Right ventricle myocardium inferior (tissue), 1 donor: ENCODE measurements around the gene KCNT2. TPM values are rescaled to one million over a fixed set of nuclear protein-coding genes. Genes with fewer than 3 reads are reported as not detected.
A peak's percentile ranks its signal among the peaks of the same experiment; 100 is the strongest.
"Not testable (repeated sequence)": the region's sequence is repeated elsewhere in the genome, so short reads cannot be mapped to it uniquely, and the experiment has no call there.

Experiments used
- ATAC-seq: fragments of 200-7000 bp; cut with Tn5 transposase; one replicate; pipeline ENCODE4 v1.9.1; 2020; ENCODE audit warnings: mild to moderate bottlenecking, moderate library complexity
- DNase-seq: peaks from one replicate; pipeline ENCODE4 v3.0.0; 2021; ENCODE audit errors: missing footprints
- intact Hi-C: fragments of 100-400 bp; cut with DNase I; formaldehyde crosslinking; loops from one replicate; pipeline ENCODE4 v1.11.0; 2022
- total RNA-seq: library from RNA; stranded (reverse); fragmentation: NEBNext Ultra II Directional; extraction: Animal tissue kit (Norgen Biotek cat#: 25700); gene quantifications from one replicate; pipeline ENCODE4 v1.2.1, GENCODE V29; 2021
- donor health status: DM: no; HTN: yes; CAD: no; lungs with severe emphysema.

KCNT2 gene
- total RNA-seq, 1 donor from 2014 or later: 0.81 TPM

GRCh38 chr1:196531737-196532524 is 76.3 kb downstream of the KCNT2 start:
- DNase-seq: no peak
- intact Hi-C loops: no loop called here
- ATAC-seq: peak; percentile 52

DNA sequence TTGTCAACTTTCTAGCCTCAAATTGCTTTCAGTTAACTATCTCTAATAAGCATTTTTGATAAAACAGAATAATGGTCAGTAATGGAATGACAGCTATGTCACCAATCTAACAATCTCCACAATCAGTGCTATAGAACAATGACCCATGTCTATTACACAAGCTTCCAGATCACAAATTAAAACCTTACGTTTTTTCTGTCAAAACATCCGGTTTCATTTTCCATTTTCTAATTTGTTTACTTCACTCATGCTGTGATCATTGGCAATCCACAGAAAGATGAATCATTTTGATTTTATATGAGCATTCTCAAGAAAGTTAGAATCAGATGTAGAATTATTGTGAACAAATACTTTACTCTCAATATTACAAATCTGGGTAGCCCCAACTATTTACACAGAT is 80.3 kb downstream of the KCNT2 start:
- DNase-seq: no peak
- ATAC-seq: no peak
- intact Hi-C loops: no loop called here

GRCh38 chr1:196522574-196523345 is 85.5 kb downstream of the KCNT2 start:
- not testable (repeated sequence) for ATAC-seq

GRCh38 chr1:196517193-196517592 is 91.0 kb downstream of the KCNT2 start:
- ATAC-seq (no peak), DNase-seq (no peak)
- intact Hi-C loops: no loop called here

More at GRCh38 chr1:196522574-196523345, 85.5 kb downstream of the KCNT2 start:
- DNase-seq, intact Hi-C loops: not testable (repeated sequence)

DNA sequence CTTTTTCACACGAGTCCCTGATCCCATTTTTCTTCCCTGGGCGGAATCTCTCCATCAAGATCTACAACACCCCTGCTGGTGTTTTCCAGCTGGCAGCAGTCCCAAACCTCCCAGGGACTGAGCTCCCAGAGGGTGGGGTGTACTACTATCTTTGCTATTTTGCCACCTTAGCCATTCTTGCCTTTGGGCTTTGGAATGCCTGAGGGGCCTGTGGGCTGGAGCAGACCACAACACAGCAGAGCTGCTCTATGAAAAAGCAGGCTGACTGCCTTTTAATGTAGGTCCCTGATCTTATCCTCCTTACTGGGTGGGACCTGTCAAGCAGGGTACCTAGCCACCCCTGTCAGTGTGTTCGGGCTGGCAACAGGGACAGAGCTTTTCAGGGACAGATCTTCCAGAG is 91.9 kb downstream of the KCNT2 start:
- no peak for ATAC-seq
- intact Hi-C loops: no loop called here
- DNase-seq: peak; percentile 37

GRCh38 chr1:196515904-196516303 is 92.3 kb downstream of the KCNT2 start:
- ATAC-seq (no peak), DNase-seq (no peak)
- intact Hi-C loops: no loop called here

DNA sequence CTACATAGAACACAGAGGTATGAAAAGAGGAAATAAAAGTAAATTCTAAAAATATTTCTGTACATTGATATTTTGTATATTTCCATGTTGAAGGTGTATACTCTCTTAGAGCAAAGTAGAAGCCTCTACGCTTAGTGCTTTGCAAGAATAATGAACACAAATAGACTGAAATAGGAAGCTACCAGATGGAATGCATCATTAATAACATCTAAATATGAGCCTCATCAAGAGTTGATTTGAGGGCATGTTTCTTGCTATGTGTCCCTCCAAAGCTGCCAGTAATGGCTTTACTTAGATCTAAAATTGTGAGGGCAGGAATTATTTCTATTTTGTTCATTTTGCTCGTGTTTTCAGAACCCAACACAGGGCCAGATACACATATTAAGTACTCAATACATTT is 94.4 kb downstream of the KCNT2 start:
- ATAC-seq (no peak), DNase-seq (no peak)
- intact Hi-C loops: no loop called here

- intact Hi-C loops: no loop called here
- no peak for DNase-seq
- no peak for ATAC-seq
Measured at GRCh38 chr1:196510451-196510850, 97.8 kb downstream of the KCNT2 start.

DNA sequence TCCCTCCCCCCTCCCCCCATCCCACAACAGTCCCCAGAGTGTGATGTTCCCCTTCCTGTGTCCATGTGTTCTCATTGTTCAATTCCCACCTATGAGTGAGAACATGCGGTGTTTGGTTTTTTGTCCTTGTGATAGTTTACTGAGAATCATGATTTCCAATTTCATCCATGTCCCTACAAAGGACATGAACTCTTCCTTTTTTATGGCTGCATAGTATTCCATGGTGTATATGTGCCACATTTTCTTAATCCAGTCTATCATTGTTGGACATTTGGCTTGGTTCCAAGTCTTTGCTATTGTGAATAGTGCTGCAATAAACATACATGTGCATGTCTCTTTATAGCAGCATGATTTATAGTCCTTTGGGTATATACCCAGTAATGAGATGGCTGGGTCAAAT is 104.0 kb downstream of the KCNT2 start:
- intact Hi-C loops, ATAC-seq, DNase-seq: not testable (repeated sequence)

DNA sequence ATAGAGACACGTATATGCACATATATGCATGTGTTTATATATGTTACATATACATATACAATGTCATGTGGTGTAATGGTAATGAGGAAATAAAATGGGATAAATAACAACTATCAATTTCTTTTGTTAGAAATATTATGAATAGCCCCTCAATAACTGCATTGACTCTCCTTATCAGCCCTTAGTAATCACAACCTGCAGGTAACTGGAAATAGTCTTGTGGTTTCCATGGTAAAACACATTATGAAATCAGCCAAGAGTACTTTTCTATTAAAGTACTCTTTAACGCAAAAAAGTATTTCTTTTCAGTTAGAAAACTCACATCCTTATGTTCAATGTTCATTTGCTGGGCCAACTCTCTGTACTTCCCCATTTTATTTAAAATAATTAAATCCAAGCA is 105.8 kb downstream of the KCNT2 start:
- intact Hi-C loops: no loop called here
- DNase-seq: no peak
- ATAC-seq: no peak

- intact Hi-C loops: no loop called here
- DNase-seq (no peak), ATAC-seq (no peak)
Measured at GRCh38 chr1:196501760-196502428, 106.3 kb downstream of the KCNT2 start.

- intact Hi-C loops: no loop called here
- no peak for DNase-seq
- no peak for ATAC-seq
Measured at GRCh38 chr1:196497817-196498216, 110.4 kb downstream of the KCNT2 start.

DNA sequence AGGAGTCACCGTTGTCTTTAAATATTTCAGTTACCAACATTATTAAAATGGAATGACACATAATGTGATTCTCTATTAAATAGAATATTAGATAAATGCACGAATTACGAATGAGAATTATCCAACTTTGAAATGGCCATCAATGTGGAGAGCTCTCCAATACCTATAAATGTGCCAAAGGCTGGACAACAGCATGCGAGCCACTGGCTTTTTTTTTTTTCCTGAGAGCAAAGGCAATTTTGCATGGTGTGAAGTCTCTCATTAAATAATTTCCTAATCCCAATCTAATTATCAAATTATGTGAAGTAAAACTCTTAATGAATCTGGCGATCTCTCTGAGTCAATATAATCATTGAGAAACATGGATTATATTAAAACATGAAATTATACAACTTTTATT is 113.5 kb downstream of the KCNT2 start:
- DNase-seq: no peak
- intact Hi-C loops: no loop called here
- ATAC-seq: no peak

- no peak for ATAC-seq
- intact Hi-C loops: no loop called here
- DNase-seq: no peak
Measured at GRCh38 chr1:196493881-196494280, 114.4 kb downstream of the KCNT2 start.

DNA sequence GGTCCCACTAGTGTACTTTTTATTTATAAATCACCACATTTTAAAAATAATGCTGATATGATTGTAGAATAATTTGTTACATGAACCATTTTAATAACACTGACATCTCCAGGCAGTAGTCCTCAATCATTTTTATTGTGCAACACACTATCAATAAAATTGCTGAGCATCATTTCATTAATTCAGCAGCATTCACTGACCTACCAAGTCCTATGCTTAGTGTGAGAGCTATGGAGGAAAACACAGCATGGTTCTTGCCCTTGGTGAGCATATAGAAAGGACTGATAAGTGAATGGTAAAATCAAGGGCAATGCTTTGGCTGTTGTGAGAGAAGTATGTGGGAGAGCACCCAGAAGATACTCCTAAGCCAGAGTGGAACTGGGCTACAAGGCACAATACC is 119.7 kb downstream of the KCNT2 start:
- ATAC-seq: no peak
- DNase-seq: no peak
- intact Hi-C loops: no loop called here

DNA sequence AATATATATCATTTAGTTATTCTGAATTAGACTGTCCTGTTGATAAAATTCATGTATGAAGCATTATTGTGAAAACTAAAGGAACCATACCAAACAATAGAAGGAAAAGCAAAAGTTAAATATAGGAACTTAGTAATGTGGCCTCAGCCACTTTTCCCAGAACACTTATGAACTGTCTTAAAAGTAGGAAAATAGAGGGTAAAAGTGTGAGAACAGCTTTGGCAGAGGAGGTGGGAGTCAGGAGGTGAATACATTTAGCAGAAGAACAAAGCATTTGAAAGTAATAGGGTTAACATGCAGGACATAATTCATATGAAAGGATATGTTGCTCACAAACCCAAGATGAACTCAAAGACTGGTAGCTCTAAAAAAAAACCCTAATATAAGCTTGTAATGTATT is 121.9 kb downstream of the KCNT2 start:
- no peak for ATAC-seq

DNA sequence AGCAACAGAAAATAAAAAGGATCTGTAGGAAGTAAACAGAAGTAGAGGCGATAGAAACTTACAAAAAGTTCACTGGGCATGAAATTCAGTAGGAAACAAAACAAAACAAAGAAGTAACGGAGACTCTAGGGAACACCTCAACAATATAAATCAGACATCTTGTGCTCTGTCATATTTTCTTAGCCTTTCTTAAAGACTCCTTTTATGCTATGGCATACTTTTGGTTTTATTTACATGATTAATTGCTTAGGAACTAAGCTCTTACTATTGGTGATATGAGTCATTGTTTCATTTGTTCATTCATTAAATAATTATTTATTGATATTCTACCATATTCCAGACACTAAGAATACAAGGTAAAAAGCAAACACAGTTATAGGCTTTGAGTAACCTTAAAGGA is 126.6 kb downstream of the KCNT2 start:
- no peak for DNase-seq
- no peak for ATAC-seq
- intact Hi-C loops: no loop called here

More for the DNA sequence above, 121.9 kb downstream of the KCNT2 start:
- DNase-seq: no peak
- intact Hi-C loops: no loop called here

DNA sequence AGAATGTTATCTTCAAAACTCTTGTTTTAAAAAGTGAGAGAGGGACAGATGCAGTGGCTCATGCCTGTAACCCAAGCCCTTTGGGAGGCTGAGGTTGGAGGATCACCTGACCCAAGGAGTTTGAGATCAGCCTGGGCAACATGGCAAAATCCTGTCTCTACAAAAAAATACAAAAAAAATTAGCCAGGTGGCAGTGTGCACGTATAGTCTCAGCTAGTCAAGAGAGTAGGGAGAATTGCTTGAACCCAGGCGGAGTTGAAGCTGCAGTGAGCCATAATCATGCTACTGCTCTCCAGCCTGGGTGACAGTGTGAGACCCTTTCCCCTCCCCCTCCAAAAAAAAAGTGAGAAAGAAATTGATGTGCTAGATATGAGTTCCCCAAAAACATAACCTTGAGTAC is 131.0 kb downstream of the KCNT2 start:
- ATAC-seq: no peak
- intact Hi-C loops: no loop called here

GRCh38 chr1:196467230-196467925 is 140.9 kb downstream of the KCNT2 start:
- no peak for ATAC-seq
- intact Hi-C loops: no loop called here
- DNase-seq: no peak

More for the DNA sequence above, 131.0 kb downstream of the KCNT2 start:
- no peak for DNase-seq
